NCI-H1694 treated with DMSO at 0.1 percent for 48 hours (cell line): ENCODE data around the gene UBE2G1.
"Not testable (repeated sequence)": the region's sequence is repeated elsewhere in the genome, so short reads cannot be mapped to it uniquely, and the experiment has no call there.

Experiments used
- DNase-seq: peaks from one replicate; lab custom pipeline; 2025; lab: John Stamatoyannopoulos, UW

UBE2G1 gene, protein sequence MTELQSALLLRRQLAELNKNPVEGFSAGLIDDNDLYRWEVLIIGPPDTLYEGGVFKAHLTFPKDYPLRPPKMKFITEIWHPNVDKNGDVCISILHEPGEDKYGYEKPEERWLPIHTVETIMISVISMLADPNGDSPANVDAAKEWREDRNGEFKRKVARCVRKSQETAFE

DNA sequence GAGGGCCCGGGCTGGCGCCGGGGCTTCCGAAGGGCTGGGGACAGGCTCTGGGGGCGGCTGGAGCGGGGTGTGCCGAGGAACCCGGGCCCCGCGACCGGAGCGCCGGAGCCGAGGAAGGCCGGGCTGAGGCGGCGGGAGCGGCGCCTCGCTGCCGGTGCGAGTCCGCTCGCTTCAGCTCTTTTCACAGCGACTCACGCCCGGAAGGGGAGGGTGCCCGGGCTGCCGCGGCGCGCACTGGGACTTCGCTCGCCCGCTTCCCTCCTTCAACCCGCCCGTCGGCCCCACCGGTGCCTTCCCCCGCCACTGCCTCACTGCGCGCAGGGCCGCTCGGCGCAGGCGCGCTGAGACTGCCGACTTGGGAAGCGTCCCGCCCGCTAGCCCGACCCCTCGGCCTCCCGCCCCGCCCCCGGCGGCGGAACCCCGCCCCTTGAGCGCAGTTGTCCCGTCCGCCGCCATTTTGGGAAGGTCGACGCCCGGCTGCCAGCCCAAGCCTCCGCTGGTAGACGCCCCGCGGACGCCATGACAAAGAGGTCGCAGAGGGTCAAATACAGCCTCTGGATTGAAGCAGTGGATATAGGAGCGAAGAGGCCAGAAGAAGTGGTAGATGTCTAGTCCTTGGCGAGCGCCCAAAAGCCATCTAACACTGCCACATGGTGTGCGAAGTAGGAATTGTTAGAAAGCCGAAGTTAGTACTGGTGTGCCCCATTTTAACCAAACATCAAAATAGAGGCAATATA lies at the start of gene UBE2G1:
Gene UBE2G1, minus strand, starts transcription at position 349 of the 737 bp plus-strand sequence. CDS start 359 bp downstream, outside the sequence.
- DNase-seq, result peak; percentile 94

GRCh38 chr17:4412933-4413831 lies 46.7 kb upstream of the UBE2G1 start:
- peak; percentile 62 for DNase-seq

- DNase-seq, result no peak
These were observed 44.7 kb upstream of the UBE2G1 start for GRCh38 chr17:4411201-4411600.

- DNase-seq, result no peak
These were observed 43.2 kb upstream of the UBE2G1 start for GRCh38 chr17:4409659-4410058.

DNA sequence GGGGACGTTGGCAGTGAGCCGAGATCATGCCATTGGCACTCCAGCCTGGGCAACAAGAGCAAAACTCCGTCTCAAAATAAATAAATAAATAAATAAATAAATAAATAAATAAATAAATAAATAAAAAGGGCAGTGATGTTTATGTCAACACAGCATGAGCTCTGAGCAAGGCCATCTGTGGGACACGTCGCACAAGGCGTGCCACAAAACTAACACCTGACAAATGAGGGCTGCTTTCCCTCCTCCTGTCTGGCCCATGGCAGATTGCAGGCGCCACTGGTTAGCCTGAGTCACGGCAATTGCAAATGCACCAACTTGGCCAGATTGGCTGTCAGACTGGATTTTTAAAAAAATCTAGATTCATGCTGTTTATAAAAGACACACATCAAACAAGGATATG lies 41.4 kb upstream of the UBE2G1 start:
- peak; percentile 83 for DNase-seq

DNA sequence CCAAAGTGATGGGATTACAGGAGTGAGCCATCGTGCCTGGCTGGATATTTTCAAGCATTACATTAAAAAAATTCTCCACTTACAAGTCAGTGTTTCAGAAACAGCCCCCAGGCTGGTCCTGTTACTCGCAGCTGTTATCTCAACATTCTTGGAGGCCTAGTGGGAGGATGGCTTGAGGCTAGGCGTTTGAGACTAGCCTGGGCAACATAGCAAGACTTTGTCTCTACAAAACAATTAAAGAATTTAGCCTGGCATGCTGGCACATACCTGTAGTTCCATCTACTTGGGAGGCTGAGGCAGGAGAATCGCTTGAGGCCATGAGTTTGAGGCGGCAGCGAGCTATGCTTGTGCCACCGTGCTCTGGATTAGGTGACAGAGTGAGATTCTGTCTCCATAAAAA lies 40.7 kb upstream of the UBE2G1 start:
- no peak for DNase-seq

GRCh38 chr17:4406386-4406785 lies 39.9 kb upstream of the UBE2G1 start:
- no peak for DNase-seq

DNA sequence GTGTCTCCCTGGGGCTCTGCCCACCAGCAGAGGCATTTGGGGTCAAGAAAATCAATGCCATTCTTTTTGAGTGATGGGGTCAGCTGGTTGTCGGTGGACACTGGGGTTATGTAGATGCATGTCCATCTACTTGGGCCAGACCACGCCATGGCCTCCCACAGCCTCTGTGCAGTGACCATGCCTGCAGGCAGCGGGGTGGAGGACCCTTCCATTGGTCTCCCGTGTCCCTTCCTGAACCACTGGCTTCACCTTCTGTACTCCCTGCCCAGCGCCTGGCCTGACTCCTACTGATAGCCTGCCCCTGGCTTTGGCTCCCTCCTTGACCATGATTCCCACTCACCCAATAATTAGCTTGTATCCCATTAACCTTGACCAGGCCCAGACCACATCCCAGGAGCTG lies 39.2 kb upstream of the UBE2G1 start:
- no peak for DNase-seq

- no peak for DNase-seq
These were observed 38.7 kb upstream of the UBE2G1 start for GRCh38 chr17:4405038-4405669.

DNA sequence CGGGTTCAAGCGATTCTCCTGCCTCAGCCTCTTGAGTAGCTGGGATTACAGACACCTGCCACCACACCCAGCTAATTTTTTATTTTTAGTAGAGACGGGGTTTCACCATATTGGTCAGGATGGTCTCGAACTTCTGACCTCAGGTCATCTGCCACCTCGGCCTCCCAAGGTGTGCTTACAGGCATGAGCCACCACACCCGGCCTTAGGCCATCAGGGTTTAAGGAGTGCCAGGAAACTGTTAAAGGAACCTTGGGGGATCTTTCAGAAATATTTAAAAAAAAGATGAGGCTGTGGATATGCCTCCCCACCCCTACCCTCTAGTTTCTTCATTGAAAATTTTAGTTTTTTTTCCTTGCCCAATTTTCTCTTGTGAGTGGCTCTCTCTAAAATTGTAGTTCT lies 31.4 kb upstream of the UBE2G1 start:
- DNase-seq, result no peak

DNA sequence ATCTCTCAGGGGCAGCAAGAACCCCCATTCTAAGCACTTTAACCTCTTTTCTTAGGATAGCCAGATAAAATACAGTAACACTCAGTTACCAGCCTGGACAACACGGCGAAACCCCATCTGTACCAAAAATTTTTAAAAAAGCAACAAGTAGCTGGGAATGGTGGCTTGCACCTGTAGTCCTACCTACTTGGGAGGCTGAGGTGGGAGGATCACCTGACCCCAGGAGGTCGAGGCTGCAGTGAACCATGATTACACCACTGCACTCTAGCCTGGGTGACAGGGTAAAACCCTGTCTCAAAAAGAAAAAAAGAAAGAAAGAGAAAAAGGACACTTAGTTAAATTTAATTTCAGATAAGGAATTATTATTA lies 28.6 kb upstream of the UBE2G1 start:
- DNase-seq, result no peak

DNA sequence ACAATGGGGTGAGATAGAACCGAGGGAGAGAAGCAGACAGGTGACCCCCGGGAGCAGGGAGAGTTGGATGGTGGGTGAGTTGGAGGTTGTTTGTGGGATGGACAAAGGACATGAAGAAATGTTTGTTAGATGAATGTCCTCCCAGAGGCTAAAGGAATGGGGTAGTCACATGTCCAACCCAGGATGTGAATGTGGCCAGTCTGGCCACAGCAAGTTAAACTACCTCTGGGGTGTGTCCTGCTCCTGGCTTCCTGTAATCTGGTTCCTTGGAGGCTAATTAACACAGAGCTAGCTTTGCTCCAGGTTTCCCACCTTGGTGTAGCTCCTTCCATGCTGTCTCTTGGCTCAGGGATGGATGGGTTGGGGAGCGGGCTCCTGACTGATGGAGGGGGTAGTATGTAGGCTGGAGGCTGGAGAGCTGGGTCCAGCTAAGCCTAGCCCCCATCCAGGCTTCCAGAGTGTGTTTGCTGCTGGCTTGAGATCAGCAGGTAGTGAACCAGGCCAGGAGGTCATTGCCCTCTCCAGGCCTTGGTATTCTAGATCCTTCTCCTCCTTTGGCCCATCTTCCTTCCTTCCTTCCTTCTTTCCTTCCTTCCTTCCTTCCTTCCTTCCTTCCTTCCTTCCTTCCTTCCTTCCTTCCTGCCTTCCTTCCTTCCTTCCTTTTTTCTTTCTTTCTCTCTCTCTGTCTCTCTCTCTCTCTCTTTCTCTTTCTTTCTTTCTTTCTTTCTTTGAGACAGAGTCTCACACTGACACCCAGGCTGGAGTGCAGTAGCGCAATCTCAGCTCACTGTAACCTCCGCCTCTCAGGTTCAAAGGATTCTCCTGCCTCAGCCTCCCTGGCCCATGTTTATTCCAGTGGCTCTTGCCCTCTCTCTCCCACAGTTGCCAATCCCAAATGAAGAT lies 28.0 kb upstream of the UBE2G1 start:
- DNase-seq, result no peak

DNA sequence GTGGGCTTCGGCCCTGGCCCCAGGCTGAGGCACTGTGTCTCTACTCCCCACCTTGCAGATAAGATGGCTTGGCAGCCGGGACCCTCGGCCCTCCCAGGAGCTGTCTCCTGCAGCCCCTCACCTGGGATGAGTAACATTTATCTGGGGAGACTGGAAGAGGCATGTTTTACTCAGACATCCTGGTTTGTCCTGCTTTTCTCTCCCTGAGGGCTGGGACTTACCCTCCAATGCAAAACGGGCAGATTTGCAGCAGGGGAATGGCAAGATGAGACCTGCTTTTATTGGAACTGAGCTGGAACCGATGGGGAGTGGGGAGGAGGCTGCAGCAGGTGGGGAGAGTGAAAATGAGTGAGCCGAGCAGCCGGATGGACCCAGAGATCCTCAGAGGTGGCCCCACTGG lies 27.3 kb upstream of the UBE2G1 start:
- DNase-seq, result peak; percentile 49

GRCh38 chr17:4389079-4389478 lies 22.6 kb upstream of the UBE2G1 start:
- DNase-seq, result no peak

DNA sequence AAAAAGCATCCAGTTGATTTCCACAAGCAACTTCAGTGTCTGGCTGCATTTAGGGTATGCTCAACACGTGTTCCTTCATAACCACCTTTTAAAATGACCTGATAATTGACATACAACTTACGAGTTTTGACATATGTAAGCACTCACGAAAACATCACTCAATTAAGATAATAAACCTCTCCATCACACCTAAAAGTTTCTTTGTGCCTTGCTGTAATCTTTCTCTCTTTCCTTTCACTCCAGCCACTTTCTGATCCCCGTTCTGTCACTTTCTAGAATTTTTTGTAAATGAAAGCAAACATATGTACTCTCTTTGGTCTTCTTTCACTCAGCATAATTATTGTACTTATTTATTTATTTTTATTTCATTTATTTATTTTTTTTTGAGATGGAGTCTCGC lies 20.7 kb upstream of the UBE2G1 start:
- no peak for DNase-seq

DNA sequence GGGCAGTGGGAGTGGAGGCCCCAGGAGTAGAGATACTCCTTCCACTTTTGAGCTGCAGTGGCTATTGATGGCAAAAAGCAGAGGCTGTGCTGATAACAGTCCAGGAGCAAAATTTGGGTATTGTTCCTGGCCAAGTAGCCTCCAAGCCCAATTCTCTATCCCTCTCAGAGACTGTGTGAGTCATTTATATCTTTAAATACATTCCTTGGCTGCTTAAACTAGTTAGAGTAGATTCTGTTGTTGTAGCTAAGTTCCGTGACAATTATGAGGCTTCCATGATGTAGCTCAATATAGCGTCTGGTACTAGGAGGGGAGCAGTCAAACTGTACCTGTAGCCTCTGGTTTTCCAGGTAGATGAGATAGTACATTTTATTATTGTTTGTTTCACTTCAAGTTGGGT lies 19.9 kb upstream of the UBE2G1 start:
- DNase-seq, result no peak

DNA sequence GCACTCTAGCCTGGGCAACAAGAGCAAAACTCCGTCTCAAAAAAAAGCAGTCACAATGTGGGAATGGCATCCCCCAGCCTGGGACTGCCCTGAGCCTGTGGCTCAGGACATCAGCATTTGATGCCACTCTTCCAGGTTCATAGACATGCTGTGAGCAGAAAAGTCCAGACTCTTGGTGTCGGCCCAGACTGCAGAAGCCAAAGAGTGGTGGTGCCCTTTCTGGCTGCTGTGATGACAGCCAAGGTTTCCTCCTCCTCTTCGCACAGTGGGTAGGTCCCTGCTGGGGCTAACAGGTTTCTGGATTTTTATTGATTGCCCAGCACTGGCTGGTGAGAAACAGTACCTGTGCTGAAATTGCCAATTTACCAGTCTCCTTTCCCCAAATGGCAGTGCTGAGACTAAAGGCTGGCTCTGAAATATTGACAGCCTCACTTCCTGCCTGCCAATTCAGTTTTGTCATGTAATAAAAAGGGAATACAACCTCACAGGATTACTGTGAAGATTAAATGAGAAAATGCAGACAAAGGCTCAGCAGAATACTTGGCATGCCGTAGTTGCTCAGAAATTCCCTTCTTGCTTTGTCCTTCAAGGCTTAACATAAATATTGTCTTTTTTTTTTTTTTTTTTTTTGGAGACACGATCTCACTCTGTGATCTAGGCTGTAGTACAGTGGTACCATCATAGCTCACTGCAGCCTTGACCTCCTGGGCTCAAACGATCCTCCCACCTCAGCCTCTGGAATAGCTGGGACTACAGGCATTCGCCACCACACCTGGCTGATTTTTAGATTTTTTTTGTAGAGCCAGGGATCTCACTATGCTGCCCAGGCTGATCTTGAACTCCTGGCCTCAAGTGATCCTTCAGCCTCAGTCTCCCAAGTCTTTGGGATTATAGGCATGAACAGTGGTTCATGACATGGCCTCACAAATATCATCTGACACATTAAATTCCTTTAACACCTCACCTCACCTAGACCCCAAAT lies 15.5 kb upstream of the UBE2G1 start:
- no peak for DNase-seq

GRCh38 chr17:4378626-4379025 lies 12.2 kb upstream of the UBE2G1 start:
- DNase-seq, result no peak

GRCh38 chr17:4377247-4377646 lies 10.8 kb upstream of the UBE2G1 start:
- not testable (repeated sequence) for DNase-seq

DNA sequence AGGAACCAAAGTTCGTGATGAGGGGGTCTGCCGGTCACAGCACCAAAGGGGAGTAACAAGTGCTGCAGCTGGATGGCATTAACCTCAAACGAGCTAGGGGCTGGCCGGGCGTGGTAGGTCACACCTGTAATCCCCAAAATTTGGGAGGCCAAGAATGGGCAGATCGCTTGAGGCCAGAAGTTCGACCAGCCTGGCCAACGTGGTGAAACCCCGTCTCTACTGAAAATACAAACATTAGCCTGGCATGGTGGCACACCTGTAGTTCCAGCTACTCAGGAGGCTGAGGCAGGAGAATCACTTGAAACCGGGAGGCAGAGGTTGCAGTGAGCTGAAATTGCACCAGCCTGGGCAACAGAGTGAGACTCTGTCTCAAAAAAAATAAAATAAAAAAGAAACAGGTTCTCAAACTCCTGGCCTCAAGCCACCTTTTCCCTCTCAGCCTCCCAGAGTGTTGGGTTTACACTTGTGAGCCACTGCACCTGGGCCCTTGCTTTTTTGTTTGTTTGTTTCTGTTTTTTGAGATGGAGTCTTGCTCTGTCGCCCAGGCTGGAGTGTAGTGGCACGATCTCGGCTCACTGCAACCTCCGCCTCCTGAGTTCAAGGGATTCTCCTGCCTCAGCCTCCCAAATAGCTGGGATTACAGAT lies 9.4 kb upstream of the UBE2G1 start:
- not testable (repeated sequence) for DNase-seq
